K562 (cell line): Measurements from ENCODE around the gene CD248. TPM values are rescaled to one million over a fixed set of nuclear protein-coding genes. Genes with fewer than 3 reads are reported as not detected.

ENCODE experiments used
- ATAC-seq: fragments of 200-7000 bp; cut with Tn5 transposase; 3 replicates; pipeline ENCODE4 v1.9.1; 2020; ENCODE audit warnings: moderate library complexity
- BruUV-seq: library from RNA; stranded (reverse); fragments of 400-500 nt; replicated peaks from 2 replicates; lab custom pipeline; 2021; lab: Mats Ljungman, UMichigan
- CTCF ChIA-PET: fragments of 300-600 bp; formaldehyde crosslinking; extraction: SDS; loops from one replicate; lab custom pipeline; 2021; ENCODE audit warnings: low intra/inter-chr PET ratio; lab: Yijun Ruan, JAX
- POLR2A ChIA-PET: fragments of 300-600, 350-650 bp; sonication (Branson Sonifier 250); formaldehyde crosslinking; extraction: SDS; loops from one replicate; lab custom pipeline; 2021; ENCODE audit warnings: antibody characterized with exemption, inconsistent platforms; lab: Yijun Ruan, JAX
- DNase-seq, 4 experiments: peaks; one replicate each; pipeline versions ENCODE4 v3.0.0 to v3.0.0-alpha.2; 2011 to 2018; ENCODE audit warnings: low spot score in 3 of 4, mixed read lengths in 3 of 4; ENCODE audit errors: extremely low read depth in 1 of 4
- FAIRE-seq: peaks from 2 replicates; lab custom pipeline; 2011; peaks lifted over from hg19 to GRCh38; lab: Jason Lieb, UNC
- H2AFZ ChIP-seq: 2 replicates; pipeline ENCODE4 v1.6.0; 2011; ENCODE audit warnings: low read depth, low read length, control low read depth, inconsistent platforms
- H3K27ac ChIP-seq: fragments of 200-600 bp; 3 replicates; pipeline ENCODE4 v1.8.0; 2011; ENCODE audit warnings: low read depth, mild to moderate bottlenecking, control low read depth, inconsistent platforms, low read length, moderate library complexity, mixed read lengths; ENCODE audit errors: extremely low read depth
- H3K27me3 ChIP-seq, 2 experiments: fragments of 300-600 bp in 1 of 2; 2 replicates in 1 of 2; 3 replicates in 1 of 2; pipeline versions ENCODE4 v1.6.0 to v1.8.0; 2011; ENCODE audit warnings: inconsistent platforms in 2 of 2, low read length in 2 of 2, mild to moderate bottlenecking in 1 of 2, mixed read lengths in 1 of 2, moderate library complexity in 1 of 2; ENCODE audit not compliant: control insufficient read depth in 2 of 2, insufficient read depth in 2 of 2
- H3K36me3 ChIP-seq: fragments of 300-600 bp; 3 replicates; pipeline ENCODE4 v1.8.0; 2011; ENCODE audit warnings: mild to moderate bottlenecking, low read length, inconsistent platforms; ENCODE audit not compliant: control insufficient read depth, insufficient read depth
- H3K4me1 ChIP-seq, 2 experiments: fragments of 200-600 bp in 1 of 2; replicated peaks in 1 of 2; 2 replicates in 1 of 2; 3 replicates in 1 of 2; pipeline versions ENCODE4 v1.5.1 to v1.8.0; 2011; ENCODE audit warnings: inconsistent platforms in 2 of 2, low read length in 2 of 2, mild to moderate bottlenecking in 1 of 2, mixed read lengths in 1 of 2, moderate library complexity in 1 of 2; ENCODE audit not compliant: control insufficient read depth in 2 of 2, insufficient read depth in 2 of 2
- H3K4me2 ChIP-seq: 2 replicates; pipeline ENCODE4 v1.6.1; 2011; ENCODE audit warnings: low read length, control low read depth, inconsistent platforms, mixed read lengths; ENCODE audit not compliant: insufficient read depth
- H3K4me3 ChIP-seq: fragments of 200-600 bp; sonication (generic), shearing (Covaris generic); 2 replicates; pipeline ENCODE4 v1.5.1; 2016; ENCODE audit warnings: control low read depth, inconsistent platforms
- H3K79me2 ChIP-seq: fragments of 200-600 bp; 3 replicates; pipeline ENCODE4 v1.8.0; 2011; ENCODE audit warnings: low read length, inconsistent platforms; ENCODE audit not compliant: control insufficient read depth, insufficient read depth
- H3K9ac ChIP-seq, 2 experiments: 2 replicates each; pipeline versions ENCODE4 v1.6.0 to v1.6.1; 2011; ENCODE audit warnings: low read depth in 2 of 2, low read length in 2 of 2, control low read depth in 1 of 2, inconsistent platforms in 1 of 2, mild to moderate bottlenecking in 1 of 2, mixed read lengths in 1 of 2; ENCODE audit not compliant: insufficient read depth in 1 of 2
- H3K9me1 ChIP-seq: one replicate; pipeline ENCODE4 v1.6.0; 2011; ENCODE audit warnings: inconsistent platforms, mild to moderate bottlenecking, low read length, moderate library complexity; ENCODE audit not compliant: control insufficient read depth, insufficient read depth
- H3K9me3 ChIP-seq: replicated peaks from 2 replicates; pipeline ENCODE4 v1.5.1; 2011; ENCODE audit warnings: low read depth, low read length, inconsistent platforms; ENCODE audit not compliant: control insufficient read depth, insufficient read depth
- H4K20me1 ChIP-seq: replicated peaks from 2 replicates; pipeline ENCODE4 v1.6.1; 2011; ENCODE audit warnings: low read length, inconsistent platforms, mixed read lengths; ENCODE audit not compliant: control insufficient read depth, insufficient read depth
- BRCA1 ChIP-seq, 2 experiments: fragments of 450-650 bp in 1 of 2; sonication (generic) in 1 of 2; formaldehyde crosslinking in 1 of 2; IDR thresholded peaks; 2 replicates each; pipeline versions ENCODE4 v1.5.0 to v1.6.1; 2017 to 2020; ENCODE audit warnings: mild to moderate bottlenecking in 1 of 2, missing genetic modification reagents in 1 of 2
- EZH2 ChIP-seq: IDR thresholded peaks from 2 replicates; pipeline ENCODE4 v1.6.1; 2012; ENCODE audit warnings: low read depth, mild to moderate bottlenecking, inconsistent platforms, low read length, borderline replicate concordance
- HDAC8 ChIP-seq: fragments of 450-650 bp; IDR thresholded peaks from 2 replicates; pipeline ENCODE4 v1.6.1; 2016; ENCODE audit warnings: mild to moderate bottlenecking, missing genetic modification characterization, moderate library complexity, missing compliant biosample characterization
- HDGF ChIP-seq: fragments of 450-650 bp; IDR thresholded peaks from 2 replicates; pipeline ENCODE4 v1.6.1; 2016
- KLF13 ChIP-seq: fragments of 450-650 bp; IDR thresholded peaks from 2 replicates; pipeline ENCODE4 v1.6.1; 2016; ENCODE audit warnings: missing genetic modification characterization, low read depth, mild to moderate bottlenecking, missing compliant biosample characterization, moderate library complexity, borderline replicate concordance
- L3MBTL2 ChIP-seq: fragments of 450-650 bp; IDR thresholded peaks from 2 replicates; pipeline ENCODE4 v1.6.1; 2016; ENCODE audit warnings: mild to moderate bottlenecking, moderate library complexity
- MBD1 ChIP-seq: fragments of 250-450 bp; sonication (Bioruptor Pico); IDR thresholded peaks from 2 replicates; pipeline ENCODE4 v1.8.0; 2022; ENCODE audit warnings: inconsistent platforms
- MCM3 ChIP-seq: fragments of 450-650 bp; IDR thresholded peaks from 2 replicates; pipeline ENCODE4 v1.6.1; 2016
- NCOA2 ChIP-seq, 2 experiments: fragments of 450-650 bp; IDR thresholded peaks; 2 replicates each; pipeline ENCODE4 v1.6.1; 2018; ENCODE audit warnings: mild to moderate bottlenecking in 2 of 2, moderate library complexity in 1 of 2; ENCODE audit not compliant: partially characterized antibody in 2 of 2
- NFE2L1 ChIP-seq: fragments of 450-650 bp; IDR thresholded peaks from 2 replicates; pipeline ENCODE4 v1.6.1; 2016; ENCODE audit warnings: missing genetic modification characterization, low read depth, mild to moderate bottlenecking, missing compliant biosample characterization, moderate library complexity, borderline replicate concordance
- PHF8 ChIP-seq: fragments of 200-600 bp; sonication (generic); IDR thresholded peaks from 2 replicates; pipeline ENCODE4 v1.6.1; 2012; ENCODE audit warnings: mixed run types, mild to moderate bottlenecking, inconsistent platforms, low read length, moderate library complexity, borderline replicate concordance
- RHOXF2B ChIP-seq: fragments of 250-450 bp; sonication (Bioruptor Pico); conservative IDR thresholded peaks from 2 replicates; pipeline ENCODE4 v1.5.1; 2021
- TBP ChIP-seq: optimal IDR thresholded peaks from 2 replicates; pipeline ENCODE3; 2011; ENCODE audit warnings: low read depth, low read length, improper control_type of control experiment
- TCFL5 ChIP-seq: fragments of 250-450 bp; sonication (Bioruptor Pico); conservative IDR thresholded peaks from 2 replicates; pipeline ENCODE4 v1.6.1; 2021; ENCODE audit warnings: mild to moderate bottlenecking, moderate library complexity, matching md5 sums
- TFE3 ChIP-seq: fragments of 450-650 bp; formaldehyde crosslinking; IDR thresholded peaks from 2 replicates; pipeline ENCODE4 v1.4.0; 2020; ENCODE audit warnings: mild to moderate bottlenecking, mixed read lengths
- ZFP36 ChIP-seq: fragments of 150-350 bp; IDR thresholded peaks from 2 replicates; pipeline ENCODE4 v1.6.1; 2018; ENCODE audit warnings: low read length, low read depth; ENCODE audit not compliant: partially characterized antibody
- ZNF197 ChIP-seq: fragments of 200-800 bp; sonication (Bioruptor generic); IDR thresholded peaks from 2 replicates; pipeline ENCODE4 v1.6.1; 2016; ENCODE audit warnings: low read depth, missing genetic modification characterization, missing compliant biosample characterization
- ZNF444 ChIP-seq: fragments of 250-450 bp; sonication (Bioruptor Pico); IDR thresholded peaks from 2 replicates; pipeline ENCODE4 v1.4.0; 2020; ENCODE audit warnings: mild to moderate bottlenecking, moderate library complexity
- ZZZ3 ChIP-seq: fragments of 450-650 bp; IDR thresholded peaks from 2 replicates; pipeline ENCODE4 v1.6.1; 2016; ENCODE audit warnings: antibody characterized with exemption, mild to moderate bottlenecking, moderate library complexity
- WGBS: fragments of 100-300 bp; shearing (Covaris generic); methylation state at CpG from one replicate; pipeline ENCODE4 v1.1.6; 2016; ENCODE audit warnings: low coverage, mixed read lengths; ENCODE audit not compliant: insufficient coverage; ENCODE audit errors: missing lambda C conversion rate; 5-methylcytosine and 5-hydroxymethylcytosine counted together
- in situ Hi-C: fragments of 300-500 bp; cut with MboI; formaldehyde crosslinking; loops from 4 replicates; pipeline ENCODE4 v1.15.0; 2018; ENCODE audit warnings: inconsistent platforms, mixed read lengths
- intact Hi-C: fragments of 100-400 bp; cut with micrococcal nuclease; formaldehyde crosslinking; loops from 2 replicates; pipeline ENCODE4 v1.14.2; 2022
- polyA plus RNA-seq, 8 experiments: library from polyadenylated mRNA; depleted of rRNA in 4 of 8; stranded (reverse) in 5 of 8; unstranded in 3 of 8; fragments of >200 nt; fragmentation: Nextera tagmentation in 2 of 8; fragmentation: Illumina TruSeq in 1 of 8; extraction: Ambion mirVana in 2 of 8; extraction: Trizol in 1 of 8; gene quantifications; 2 replicates each; pipeline versions ENCODE4 v1.2.1 to v1.2.3, GENCODE V29; 2011 to 2014; ENCODE audit warnings: inconsistent platforms in 1 of 8, missing spikeins in 1 of 8
- total RNA-seq, 7 experiments: library from RNA; depleted of rRNA in 6 of 7; stranded (reverse); fragments of >200 nt in 6 of 7; fragmentation: Illumina TruSeq in 2 of 7; extraction: Trizol in 2 of 7; gene quantifications; 2 replicates each; pipeline versions ENCODE4 v1.2.1 to v1.2.3, GENCODE V29; 2011 to 2021; ENCODE audit warnings: low replicate concordance in 1 of 7

Gene CD248
- total and polyA plus RNA-seq, 9 of the 15 experiments (the other 6 are each of a cell fraction or from before 2014, with no cell fraction given) = 0.09 TPM; not detected in 8

GRCh38 chr11:66347425-66348276 lies 30.8 kb upstream of the CD248 start, which contains the start of gene B4GAT1:
Gene B4GAT1 (minus strand): TSS chr11:66347629. CDS start chr11:66347545, 84 bp downstream.
- Histone ChIP-seq H3K9me3 (no peaks in the 10 kb centered on the region), H3K79me2 (peaks cover 23% of the 10 kb centered on the region), H3K27me3 (no peaks in the 10 kb centered on the region), H2AFZ (peak within 1 kb of the TSS; percentile 97), H3K36me3 (peaks cover 10% of the 10 kb centered on the region; the same call in 1 of the 3 replicates), H3K27ac (peak within 1 kb of the TSS; percentile 76), H4K20me1 (no peaks in the 10 kb centered on the region), H3K4me3 (peak within 1 kb of the TSS; percentile 67), H3K9me1 (no peaks in the 10 kb centered on the region), H3K4me1 (peaks cover 28 to 40% of the 10 kb centered on the region in 2 experiments), H3K9ac (peak within 1 kb of the TSS; percentile 70 to 99), H3K4me2 (peak within 1 kb of the TSS; percentile 98)
- DNase-seq = peak; percentile 82 to 90 (median 90)
- peak; percentile 76 for ATAC-seq
- under 1% methylated on average over 55 of the region's 101 CpGs for WGBS
- ChIA-PET POLR2A (interaction anchor here (0.6 to 2.0 kb wide), 9 partner anchors 10 to 523 kb away, joined by 3 to 12 read pairs (median 4); partner anchors contain the start of genes RIN1 and YIF1A), CTCF (no interaction called here)
- intact Hi-C loops = loop anchor here (1.0 kb wide), 1 partner anchor 24 kb away; the partner anchor contains the start of gene SLC29A2
- in situ Hi-C loops = no loop called here
- no TSS peak for BruUV-seq
- FAIRE-seq = peak; percentile 79
- TF ChIP-seq PHF8 = peak; percentile 72; the same call in 1 of the 2 replicates
- no peak for TF ChIP-seq TCFL5
- TF ChIP-seq ZZZ3 = no peak
- peak; percentile 69; the same call in 1 of the 2 replicates for TF ChIP-seq KLF13 (tag)
- no peak for TF ChIP-seq HDGF
- no peak for TF ChIP-seq EZH2
- no peak for TF ChIP-seq NCOA2 (IDR thresholded peaks at IDR 0.05; ENCODE audit: partially characterized antibody in 2 of 2)
- TF ChIP-seq L3MBTL2 = peak; percentile 81
- TF ChIP-seq MBD1 (CRISPR knock-in tag) = no peak
- TF ChIP-seq TFE3 (CRISPR knock-in tag) = no peak
- TF ChIP-seq NFE2L1 (tag) = no peak
- no peak for TF ChIP-seq BRCA1 (IDR thresholded peaks at IDR 0.05)
- TF ChIP-seq BRCA1 (CRISPR knock-in tag; IDR thresholded peaks at IDR 0.05) = no peak
- TF ChIP-seq RHOXF2B = 0 out of 2 replicates have a peak, but pooled peaks have one; percentile 42
- TF ChIP-seq MCM3 = no peak
- TF ChIP-seq ZFP36 = peak; percentile 26
- no peak for TF ChIP-seq ZNF444 (CRISPR knock-in tag)
- TF ChIP-seq HDAC8 (tag) = no peak
- peak; percentile 100 for TF ChIP-seq TBP
- peak; percentile 60; the same call in 1 of the 2 replicates for TF ChIP-seq ZNF197 (CRISPR knock-in tag)
